ENCODE results near the gene PTP4A2.
"Not testable (repeated sequence)": the region's sequence is repeated elsewhere in the genome, so short reads cannot be mapped to it uniquely, and the experiment has no call there.

Gene PTP4A2

GRCh38 chr1:31926853-31927660, 11.1 kb downstream of the PTP4A2 start:
- intact Hi-C loops (cut with DNase I), result no loop called here

GRCh38 chr1:31926252-31926651, 11.9 kb downstream of the PTP4A2 start:
- DNase-seq, result no peak
- intact Hi-C loops (cut with DNase I), result no loop called here

More at GRCh38 chr1:31926853-31927660, 11.1 kb downstream of the PTP4A2 start:
- no peak for DNase-seq

DNA sequence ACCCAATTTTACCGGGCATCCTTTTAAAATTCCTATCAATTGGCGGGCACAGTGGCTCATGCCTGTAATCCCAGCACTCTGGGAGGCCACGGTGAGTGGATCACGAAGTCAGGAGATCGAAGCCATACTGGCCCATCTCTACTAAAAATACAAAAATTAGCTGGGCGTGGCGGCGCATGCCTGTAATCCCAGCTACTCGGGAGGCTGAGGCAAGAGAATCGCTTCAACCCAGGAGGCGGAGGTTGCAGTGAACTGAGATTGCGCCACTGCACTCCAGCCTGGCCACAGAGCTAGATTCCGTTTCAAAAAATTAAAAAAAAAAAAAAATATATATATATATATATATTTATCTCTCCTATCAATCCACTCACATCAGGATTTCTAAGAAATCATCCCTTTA, 12.3 kb downstream of the PTP4A2 start:
- DNase-seq; intact Hi-C loops (cut with DNase I): not testable (repeated sequence)

- no peak for DNase-seq
- intact Hi-C loops (cut with DNase I), result no loop called here
These were observed 13.3 kb downstream of the PTP4A2 start for GRCh38 chr1:31924839-31925238.

DNA sequence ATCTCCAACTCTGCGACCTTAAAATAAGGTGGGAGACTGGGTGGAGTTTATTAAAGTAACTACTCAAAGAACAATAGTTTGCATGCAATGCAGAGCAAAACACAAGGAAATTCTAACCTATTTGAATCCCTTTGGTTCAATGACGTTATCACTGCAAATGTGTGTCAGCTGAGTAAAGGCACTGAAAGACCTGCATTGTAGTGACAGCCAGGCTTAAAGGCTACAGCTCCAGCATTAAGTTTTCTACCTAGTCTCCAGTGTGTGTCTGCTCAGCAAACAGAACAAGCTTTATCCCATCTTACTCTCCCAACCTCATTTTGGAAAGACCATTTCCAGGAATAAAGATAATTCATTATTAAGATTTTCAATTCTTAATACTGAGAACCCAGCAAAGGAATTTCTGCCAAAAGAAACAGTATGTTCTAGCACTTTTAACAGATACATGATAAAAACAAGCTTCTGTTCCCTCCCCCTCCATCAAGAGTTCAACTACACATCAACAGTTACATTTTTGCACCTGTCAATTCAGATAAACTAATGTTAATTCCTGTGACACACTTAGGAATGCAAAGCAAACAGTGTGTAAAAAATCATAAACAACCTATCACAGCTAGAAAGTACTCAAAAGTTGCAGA, 14.2 kb downstream of the PTP4A2 start:
- intact Hi-C loops (cut with DNase I), result no loop called here
- DNase-seq, result no peak

- DNase-seq, result no peak
- intact Hi-C loops (cut with DNase I), result no loop called here
These were observed 17.2 kb downstream of the PTP4A2 start for GRCh38 chr1:31920956-31921355.

DNA sequence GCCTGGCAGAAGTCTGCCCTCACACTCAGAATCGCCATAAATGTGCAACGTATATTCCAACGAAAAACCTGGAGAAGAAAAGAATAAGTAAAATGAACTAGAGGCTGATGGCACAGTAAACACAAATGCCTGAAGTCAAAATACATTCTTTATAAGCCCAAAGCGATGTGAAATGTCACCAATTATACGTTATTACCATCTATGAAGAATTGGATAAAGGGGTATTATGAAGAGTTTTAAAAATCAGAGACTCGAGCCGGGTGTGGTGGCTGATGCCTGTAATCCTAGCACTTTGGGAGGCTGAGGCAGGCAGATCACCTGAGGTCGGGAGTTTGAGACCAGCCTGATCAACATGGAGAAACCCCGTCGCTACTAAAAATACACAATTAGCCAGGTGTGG, 18.6 kb downstream of the PTP4A2 start:
- intact Hi-C loops (cut with DNase I), result no loop called here
- no peak for DNase-seq

GRCh38 chr1:31915438-31915837, 22.7 kb downstream of the PTP4A2 start:
- intact Hi-C loops (cut with DNase I), result no loop called here
- no peak for DNase-seq

GRCh38 chr1:31913968-31914367, 24.2 kb downstream of the PTP4A2 start:
- intact Hi-C loops (cut with DNase I), result no loop called here
- DNase-seq, result no peak

DNA sequence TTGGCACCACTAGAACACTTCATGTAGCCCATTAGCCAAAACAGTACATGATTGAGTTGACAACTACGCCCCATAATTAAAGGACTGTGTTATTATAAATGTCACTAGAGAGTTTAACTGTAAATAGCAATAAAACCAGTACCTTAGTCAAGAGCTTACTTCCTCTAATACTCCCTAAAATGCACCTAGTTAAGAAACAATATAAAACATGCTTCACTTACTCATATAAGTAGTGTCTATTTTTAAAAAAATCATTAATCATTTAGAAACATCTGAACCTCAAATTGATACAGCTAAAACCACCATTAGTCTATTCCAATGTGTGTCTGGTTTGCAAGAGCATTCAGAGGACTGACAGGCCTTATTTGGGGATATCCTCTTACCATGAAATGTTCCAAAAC, 25.3 kb downstream of the PTP4A2 start:
- intact Hi-C loops (cut with DNase I), result no loop called here
- DNase-seq, result no peak

- intact Hi-C loops (cut with DNase I), result no loop called here
- no peak for DNase-seq
These were observed 26.0 kb downstream of the PTP4A2 start for GRCh38 chr1:31911994-31912780.

DNA sequence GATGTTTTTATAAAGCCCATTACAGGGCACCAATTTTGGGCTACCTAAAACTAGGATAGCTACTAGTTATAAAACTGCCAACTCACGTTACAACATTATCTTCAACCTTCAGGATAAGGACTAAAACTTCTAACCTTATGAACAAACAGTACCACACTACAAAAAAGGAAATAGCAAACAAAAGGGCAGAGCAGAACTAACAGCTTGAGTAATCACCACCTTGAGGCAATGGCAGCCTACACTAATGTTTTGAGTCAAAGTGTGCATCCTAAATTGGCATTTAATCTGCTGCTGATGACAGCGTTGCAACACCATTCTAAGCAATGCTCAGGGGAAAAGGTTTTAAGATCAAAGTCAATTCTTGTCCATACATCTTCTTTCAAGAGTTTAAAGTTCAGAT, 27.2 kb downstream of the PTP4A2 start:
- intact Hi-C loops (cut with DNase I), result no loop called here
- no peak for DNase-seq

DNA sequence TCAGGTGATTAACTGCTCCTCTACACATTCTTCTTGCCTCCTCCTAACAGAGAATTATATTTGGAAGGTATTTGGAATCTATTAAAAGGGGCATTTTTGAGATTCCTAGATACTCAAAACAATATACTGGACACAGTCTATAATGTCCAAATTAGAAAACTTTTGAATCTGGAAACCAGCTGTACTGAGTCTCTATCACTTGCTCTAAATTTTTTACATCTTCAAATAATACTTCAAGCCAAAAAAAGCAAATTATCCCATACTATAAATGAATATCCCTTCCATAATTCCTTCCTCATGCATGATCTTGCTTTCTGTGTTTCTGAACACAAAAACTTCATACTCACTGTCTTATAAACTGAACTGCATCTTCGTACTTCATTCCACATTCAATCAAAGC, 28.5 kb downstream of the PTP4A2 start:
- no peak for DNase-seq
- intact Hi-C loops (cut with DNase I), result no loop called here

DNA sequence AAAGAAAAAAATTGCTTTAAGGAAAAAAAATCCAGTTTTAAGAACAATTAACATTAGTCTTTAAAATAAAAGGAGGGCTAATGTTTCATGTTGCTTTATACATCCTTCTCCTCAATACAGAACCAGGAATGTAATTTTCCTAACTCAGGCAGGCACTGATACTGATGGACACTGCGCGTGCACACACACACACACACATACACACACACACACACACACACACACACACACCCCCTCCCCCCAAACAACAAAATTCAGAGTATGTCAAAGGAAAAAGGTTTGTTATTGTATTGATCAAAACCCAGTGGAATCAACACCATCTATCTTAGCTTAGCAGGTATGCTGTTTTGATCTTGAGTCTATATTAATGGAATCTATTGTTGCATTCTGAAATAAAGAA, 31.6 kb downstream of the PTP4A2 start:
- intact Hi-C loops (cut with DNase I), result no loop called here
- DNase-seq, result no peak

- no peak for DNase-seq
- intact Hi-C loops (cut with DNase I), result no loop called here
These were observed 32.5 kb downstream of the PTP4A2 start for GRCh38 chr1:31905681-31906080.

- intact Hi-C loops (cut with DNase I), result no loop called here
- no peak for DNase-seq
These were observed 33.1 kb downstream of the PTP4A2 start for GRCh38 chr1:31905093-31905509.

DNA sequence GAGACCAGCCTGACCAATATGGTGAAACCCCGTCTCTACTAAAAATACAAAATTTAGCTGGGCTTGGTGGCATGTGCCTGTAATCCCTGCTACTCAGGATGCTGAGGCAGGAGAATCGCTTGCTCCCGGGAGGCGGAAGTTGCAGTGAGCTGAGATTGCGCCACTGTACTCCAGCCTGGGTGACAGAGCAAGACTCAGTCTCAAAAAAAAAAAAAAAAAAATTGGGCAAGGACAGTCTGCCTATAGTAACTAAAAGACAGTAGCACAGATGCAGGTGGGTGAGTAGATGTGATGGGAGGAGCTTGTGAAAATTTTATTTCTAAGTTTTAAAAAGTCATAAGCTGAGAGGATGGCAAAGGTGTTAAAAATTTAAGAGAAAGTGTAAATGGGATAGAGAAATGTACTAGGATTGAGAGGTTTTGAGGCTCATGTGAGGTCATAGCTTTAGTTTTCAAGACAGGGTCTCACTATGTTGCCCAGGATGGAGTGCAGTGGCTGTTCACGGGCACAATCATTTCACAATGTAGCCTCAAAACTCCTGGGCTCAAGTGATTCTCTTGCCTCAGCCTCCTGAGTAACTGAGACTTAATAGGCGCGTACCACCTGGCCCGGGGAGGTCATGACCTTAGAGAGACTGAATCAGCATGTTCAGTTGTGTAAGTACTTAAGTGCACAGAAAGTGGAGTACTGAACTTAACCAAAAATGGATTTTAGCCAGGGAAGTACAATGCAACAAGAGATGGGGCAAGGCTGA, 33.7 kb downstream of the PTP4A2 start:
- peak in 1 of 10 donors; percentile 81 for DNase-seq
- intact Hi-C loops (cut with DNase I), result no loop called here

DNA sequence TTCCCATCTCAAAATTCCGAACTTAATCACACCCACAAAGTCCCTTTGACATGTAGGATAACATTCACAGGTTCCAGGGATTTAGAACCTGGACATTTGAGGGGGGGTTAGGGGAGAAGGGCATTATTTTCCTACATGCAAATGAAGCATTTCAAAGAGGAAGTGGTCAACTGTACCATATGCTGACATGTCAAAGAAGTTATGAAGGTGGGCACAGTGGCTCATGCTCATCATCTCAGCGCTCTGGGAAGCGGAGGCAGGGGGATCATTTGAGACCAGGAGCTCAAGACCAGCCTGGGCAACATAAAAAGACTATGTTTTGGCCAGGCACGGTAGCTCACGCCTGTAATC, 35.7 kb downstream of the PTP4A2 start:
- DNase-seq, result no peak
- intact Hi-C loops (cut with DNase I), result no loop called here

DNA sequence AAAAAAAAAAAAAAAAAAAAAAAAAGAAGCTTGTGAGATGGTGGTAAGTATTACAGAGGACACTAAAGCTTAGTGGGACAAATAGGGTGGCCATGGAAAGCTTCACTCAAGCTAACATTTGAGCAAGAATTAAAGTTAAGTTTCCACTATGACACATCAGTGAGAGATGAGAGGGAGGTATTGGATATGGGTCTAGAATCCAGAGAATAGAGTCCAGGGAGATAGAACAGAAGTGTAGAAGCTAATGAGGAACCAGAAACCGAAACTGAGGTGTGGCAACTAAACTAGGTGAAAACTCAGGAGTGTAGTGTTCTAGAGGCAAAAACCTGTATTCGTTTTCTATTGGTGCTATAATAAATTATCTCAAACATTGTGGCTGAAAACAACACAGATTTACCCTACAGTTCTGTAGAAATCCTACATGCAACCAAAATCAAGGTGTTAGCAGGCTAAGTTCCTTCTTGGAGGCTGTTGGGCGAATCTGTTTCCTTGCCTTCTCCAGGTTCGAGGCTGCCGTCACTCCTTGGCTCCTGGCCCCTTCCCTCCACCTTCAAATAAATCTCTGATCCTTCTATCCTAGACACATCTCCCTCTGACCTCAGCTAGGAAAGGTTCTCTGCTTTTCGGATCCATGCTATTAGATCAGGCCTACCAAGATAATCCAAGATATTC, 36.2 kb downstream of the PTP4A2 start:
- intact Hi-C loops (cut with DNase I), result no loop called here
- no peak for DNase-seq

GRCh38 chr1:31900790-31901189, 37.4 kb downstream of the PTP4A2 start:
- DNase-seq, result no peak
- intact Hi-C loops (cut with DNase I), result no loop called here

Measured in posterior cingulate gyrus (tissue), 11 donors.